Stomach smooth muscle (tissue), 2 donors: ENCODE data around the gene NDUFS7.

Experiments used
- H3K27ac ChIP-seq: one replicate; pipeline ENCODE4 v1.7.0; 2013; ENCODE audit warnings: mild to moderate bottlenecking, low read length, inconsistent platforms
- H3K27me3 ChIP-seq, 2 donors: one replicate each; pipeline ENCODE4 v1.7.0; 2013; ENCODE audit warnings: low read length in 2 of 2; ENCODE audit not compliant: insufficient read depth in 2 of 2, control insufficient read depth in 1 of 2
- H3K36me3 ChIP-seq, 2 donors: one replicate each; pipeline ENCODE4 v1.7.0; 2013; ENCODE audit warnings: low read length in 2 of 2; ENCODE audit not compliant: control insufficient read depth in 2 of 2, insufficient read depth in 2 of 2
- H3K4me1 ChIP-seq: one replicate; pipeline ENCODE4 v1.7.0; 2013; ENCODE audit warnings: low read length; ENCODE audit not compliant: control insufficient read depth, insufficient read depth
- H3K4me3 ChIP-seq, 2 donors: one replicate each; pipeline ENCODE4 v1.7.0; 2013; ENCODE audit warnings: low read length in 2 of 2
- H3K9ac ChIP-seq, 2 donors: one replicate each; pipeline ENCODE4 v1.7.0; 2013; ENCODE audit warnings: low read length in 2 of 2, mild to moderate bottlenecking in 1 of 2
- H3K9me3 ChIP-seq, 2 donors: one replicate each; pipeline ENCODE4 v1.7.0; 2013; ENCODE audit warnings: low read length in 2 of 2; ENCODE audit not compliant: control insufficient read depth in 2 of 2
- donor health status: healthy.
- donor health status: Pancreatic carcinoma.

The NDUFS7 gene

DNA sequence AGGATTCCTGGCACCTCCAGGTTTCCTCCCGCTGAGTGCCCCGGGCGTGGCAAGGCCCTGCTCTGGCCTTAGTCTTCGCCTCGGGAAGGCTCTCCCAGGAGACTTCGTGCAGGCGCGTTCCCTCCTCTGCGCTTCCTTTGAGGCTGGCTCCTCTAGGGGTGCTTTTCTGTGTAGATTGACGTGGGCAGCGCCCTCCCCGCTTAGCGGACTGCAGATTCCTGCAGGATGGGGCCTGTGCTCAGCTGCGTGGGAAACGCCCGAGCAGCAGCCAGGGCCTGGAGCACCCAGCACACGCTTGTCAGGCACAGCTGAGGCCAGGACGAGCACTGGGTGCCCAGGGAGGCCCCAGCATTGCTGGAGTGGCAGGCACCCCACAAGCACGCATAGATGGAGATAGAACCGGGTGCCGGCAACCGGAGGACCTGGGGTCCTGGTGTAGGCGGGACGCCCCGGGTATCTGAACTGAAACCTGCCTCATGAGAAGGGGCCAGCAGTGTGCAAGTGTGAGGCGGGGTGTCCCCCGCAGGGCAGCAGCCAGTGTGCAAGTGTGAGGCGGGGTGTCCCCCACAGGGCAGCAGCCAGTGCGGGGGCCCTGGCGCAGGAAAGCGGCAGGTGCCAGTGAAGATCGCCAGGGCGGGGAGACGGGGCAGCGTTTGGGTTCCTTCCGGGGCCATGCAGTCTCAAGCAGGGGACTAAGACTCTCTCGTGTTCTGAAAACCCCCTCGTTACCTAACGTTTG is 3.4 kb downstream of the NDUFS7 start:
- Histone ChIP-seq H3K4me3 (no peak overlapping the region), H3K4me1 (peaks cover 15% of the 10 kb centered on the region), H3K27ac (no peak overlapping the region), H3K27me3 (no peaks in the 10 kb centered on the region), H3K9ac (no peak overlapping the region), H3K36me3 (peaks cover 12 to 28% of the 10 kb centered on the region in 2 donors), H3K9me3 (no peaks in the 10 kb centered on the region)

DNA sequence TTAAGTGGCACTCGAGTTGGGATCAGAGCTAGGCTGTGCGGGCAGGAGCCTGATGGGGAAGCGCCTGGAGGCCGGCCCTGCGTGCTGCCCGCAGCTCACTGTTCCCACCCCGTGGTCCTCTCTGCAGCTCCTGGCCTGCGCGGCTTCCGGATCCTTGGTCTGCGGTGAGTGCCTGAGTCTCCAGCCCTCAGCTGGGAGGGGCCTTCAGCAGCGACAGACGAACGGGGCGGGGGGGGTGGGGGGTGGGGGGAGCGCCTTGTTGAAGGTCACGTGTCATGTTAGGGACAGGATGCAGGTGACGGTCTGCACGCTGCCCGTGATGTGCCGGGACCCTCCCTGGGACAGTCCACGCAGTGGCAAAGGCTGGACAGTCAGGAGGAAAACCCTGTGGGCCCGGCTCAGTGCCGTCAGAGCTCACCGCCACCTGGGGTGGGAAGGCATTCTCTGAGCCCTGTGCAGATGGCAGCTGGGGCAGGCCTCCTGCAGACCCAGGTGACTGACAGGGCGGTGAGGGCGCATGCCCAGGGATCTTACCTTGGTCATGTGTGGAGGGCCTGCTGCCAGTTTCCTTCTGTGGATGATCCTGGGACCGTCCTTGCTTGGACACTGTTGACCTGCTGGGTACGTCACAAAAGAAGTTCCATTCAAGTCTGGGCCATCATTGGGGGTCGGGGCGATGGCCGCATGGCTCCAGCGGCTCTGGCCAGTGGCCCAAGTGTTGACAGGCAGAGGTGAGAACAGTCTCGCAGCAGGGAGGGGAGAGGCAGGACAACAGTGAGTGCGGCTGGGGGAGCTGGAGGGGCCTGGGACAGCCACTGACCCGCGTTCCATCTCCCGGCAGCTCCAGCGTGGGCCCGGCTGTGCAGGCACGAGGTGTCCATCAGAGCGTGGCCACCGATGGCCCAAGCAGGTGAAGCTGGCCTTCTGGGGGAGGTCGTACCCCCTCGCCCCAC is 4.3 kb downstream of the NDUFS7 start:
- peaks cover 15% of the 10 kb centered on the region for H3K4me1 ChIP-seq
- H3K36me3 ChIP-seq, result peaks cover 20 to 34% of the 10 kb centered on the region in 2 donors
- H3K9me3 ChIP-seq, result no peaks in the 10 kb centered on the region
- no peak overlapping the region for H3K9ac ChIP-seq
- H3K27me3 ChIP-seq, result no peaks in the 10 kb centered on the region
- no peak overlapping the region for H3K4me3 ChIP-seq
- H3K27ac ChIP-seq, result no peak overlapping the region

- no peak overlapping the region for H3K9ac ChIP-seq
- no peak overlapping the region for H3K27ac ChIP-seq
- no peaks in the 10 kb centered on the region for H3K27me3 ChIP-seq
- H3K4me1 ChIP-seq, result peaks cover 15% of the 10 kb centered on the region
- H3K36me3 ChIP-seq, result peaks cover 20 to 38% of the 10 kb centered on the region in 2 donors
- H3K9me3 ChIP-seq, result no peaks in the 10 kb centered on the region
- H3K4me3 ChIP-seq, result no peak overlapping the region
Observed at GRCh38 chr19:1388637-1389026, 4.9 kb downstream of the NDUFS7 start.

DNA sequence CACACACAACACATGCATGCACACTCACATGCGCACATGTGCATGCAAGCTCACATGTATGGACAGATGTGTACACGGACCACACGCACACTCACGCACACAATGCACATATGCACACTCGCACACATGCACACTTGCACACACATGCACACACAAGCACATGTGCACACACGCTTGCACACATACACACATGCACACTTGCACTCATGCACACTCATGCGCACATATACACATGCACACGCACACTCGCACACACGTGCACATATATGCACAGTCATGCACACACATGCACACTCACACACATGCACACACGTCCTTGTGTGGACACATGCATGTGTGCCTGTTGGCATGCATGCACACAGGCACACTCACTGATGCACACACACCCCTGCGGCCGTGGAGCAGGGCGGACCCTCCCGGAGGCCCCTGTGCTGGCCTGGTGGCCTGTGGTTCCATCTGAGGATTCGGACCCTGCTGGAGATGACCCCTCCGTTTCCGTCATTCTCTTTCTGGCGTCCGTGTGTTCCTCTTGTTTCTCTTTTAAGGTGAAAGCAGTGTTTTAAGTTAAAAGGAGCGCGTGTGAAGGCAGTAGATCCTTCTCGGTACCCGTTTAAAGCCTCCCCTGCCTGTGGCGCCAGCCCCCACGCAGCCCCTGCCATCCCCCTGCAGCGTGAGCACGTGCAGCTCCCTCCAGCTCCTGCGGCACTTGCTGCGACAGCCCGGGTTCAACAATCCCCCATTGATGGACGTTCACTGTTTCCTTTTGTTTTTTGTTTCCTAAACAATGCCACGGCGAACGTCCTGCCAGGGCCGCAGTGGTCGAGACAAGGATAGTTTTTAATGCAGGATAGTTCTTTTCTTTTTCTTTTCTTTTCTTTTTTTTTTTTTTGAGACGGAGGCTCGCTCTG is 5.6 kb downstream of the NDUFS7 start:
- Histone ChIP-seq H3K9ac (no peak overlapping the region), H3K27me3 (no peaks in the 10 kb centered on the region), H3K4me3 (no peak overlapping the region), H3K27ac (no peak overlapping the region), H3K9me3 (no peaks in the 10 kb centered on the region), H3K36me3 (peaks cover 20 to 42% of the 10 kb centered on the region in 2 donors), H3K4me1 (peaks cover 15% of the 10 kb centered on the region)

DNA sequence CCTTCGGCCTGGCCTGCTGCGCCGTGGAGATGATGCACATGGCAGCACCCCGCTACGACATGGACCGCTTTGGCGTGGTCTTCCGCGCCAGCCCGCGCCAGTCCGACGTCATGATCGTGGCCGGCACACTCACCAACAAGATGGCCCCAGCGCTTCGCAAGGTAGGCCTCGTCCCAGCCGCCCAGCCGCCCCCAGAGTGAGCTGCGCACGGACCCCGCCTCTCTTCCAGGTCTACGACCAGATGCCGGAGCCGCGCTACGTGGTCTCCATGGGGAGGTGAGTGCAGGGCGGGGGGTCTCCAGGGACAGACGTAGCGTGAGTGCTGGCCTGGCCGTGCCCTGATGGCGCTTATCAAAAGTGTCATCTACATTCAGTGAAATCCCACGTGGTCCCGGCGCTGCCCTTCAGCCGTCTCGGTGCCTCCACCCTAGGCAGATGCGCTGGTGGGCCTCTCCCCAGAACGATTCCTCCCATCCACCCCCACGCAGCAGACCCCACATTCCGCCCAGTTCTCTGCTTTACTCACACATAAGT is 7.2 kb downstream of the NDUFS7 start:
- no peak overlapping the region for H3K27ac ChIP-seq
- H3K36me3 ChIP-seq, result peaks cover 20 to 40% of the 10 kb centered on the region in 2 donors
- no peak overlapping the region for H3K4me3 ChIP-seq
- no peaks in the 10 kb centered on the region for H3K27me3 ChIP-seq
- H3K4me1 ChIP-seq, result peaks cover 12% of the 10 kb centered on the region
- H3K9ac ChIP-seq, result no peak overlapping the region
- no peaks in the 10 kb centered on the region for H3K9me3 ChIP-seq

DNA sequence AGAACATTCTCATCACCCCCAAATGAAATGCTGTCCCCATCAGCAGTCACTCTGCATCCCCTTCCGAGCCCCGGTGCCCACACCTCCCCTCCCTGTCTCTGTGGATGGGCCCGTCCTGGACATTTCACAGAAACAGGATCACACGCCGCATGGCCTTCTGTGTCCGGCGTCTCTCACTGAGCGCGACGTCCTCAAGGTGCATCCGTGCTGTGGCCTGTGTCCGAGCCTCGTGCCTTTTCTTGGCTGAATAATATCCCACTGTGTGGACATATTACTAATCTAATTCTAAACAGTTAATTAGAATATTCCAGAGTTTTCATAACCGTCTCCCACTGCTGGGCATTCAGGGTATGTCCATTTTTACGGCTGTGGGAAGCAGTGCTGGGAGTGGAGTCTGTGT is 8.7 kb downstream of the NDUFS7 start:
- H3K27ac ChIP-seq, result no peak overlapping the region
- no peak overlapping the region for H3K4me3 ChIP-seq
- H3K27me3 ChIP-seq, result no peaks in the 10 kb centered on the region
- no peak overlapping the region for H3K9ac ChIP-seq
- peaks cover 11% of the 10 kb centered on the region for H3K4me1 ChIP-seq
- peaks cover 20 to 36% of the 10 kb centered on the region in 2 donors for H3K36me3 ChIP-seq
- no peaks in the 10 kb centered on the region for H3K9me3 ChIP-seq

DNA sequence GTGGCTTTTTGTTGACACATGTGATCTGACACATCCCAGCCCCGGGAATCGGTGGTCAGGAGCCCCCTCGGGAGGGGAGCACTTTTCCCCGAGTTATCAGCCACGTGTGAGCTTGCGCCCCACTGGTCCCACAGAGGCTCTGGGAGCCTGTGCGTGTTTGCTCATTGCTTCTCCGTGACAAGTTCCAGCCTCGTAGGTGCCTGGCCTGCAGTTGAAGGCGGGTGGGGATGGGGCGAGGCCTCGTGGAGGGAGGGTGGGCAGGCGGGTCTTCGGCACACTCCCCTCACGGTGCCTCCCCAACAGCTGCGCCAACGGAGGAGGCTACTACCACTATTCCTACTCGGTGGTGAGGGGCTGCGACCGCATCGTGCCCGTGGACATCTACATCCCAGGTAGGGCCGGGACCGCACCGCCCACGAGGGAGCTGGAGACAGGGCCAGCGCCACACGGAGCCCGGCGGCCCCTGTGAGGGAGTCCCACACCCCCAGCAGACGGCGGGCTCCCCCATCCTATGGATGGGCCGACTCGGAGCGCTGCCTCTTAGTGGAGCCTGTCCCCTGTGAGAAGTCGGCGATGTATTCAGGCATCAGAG is 9.3 kb downstream of the NDUFS7 start:
- no peak overlapping the region for H3K9ac ChIP-seq
- H3K27ac ChIP-seq, result no peak overlapping the region
- no peaks in the 10 kb centered on the region for H3K27me3 ChIP-seq
- no peak overlapping the region for H3K4me3 ChIP-seq
- peaks cover 11% of the 10 kb centered on the region for H3K4me1 ChIP-seq
- H3K9me3 ChIP-seq, result no peaks in the 10 kb centered on the region
- peaks cover 20 to 34% of the 10 kb centered on the region in 2 donors for H3K36me3 ChIP-seq

GRCh38 chr19:1393841-1394240 is 10.1 kb downstream of the NDUFS7 start:
- Histone ChIP-seq H3K9me3 (no peaks in the 10 kb centered on the region), H3K36me3 (peaks cover 17 to 31% of the 10 kb centered on the region in 2 donors), H3K27me3 (no peaks in the 10 kb centered on the region), H3K9ac (no peak overlapping the region), H3K4me1 (peaks cover 11% of the 10 kb centered on the region), H3K27ac (no peak overlapping the region), H3K4me3 (no peak overlapping the region)

DNA sequence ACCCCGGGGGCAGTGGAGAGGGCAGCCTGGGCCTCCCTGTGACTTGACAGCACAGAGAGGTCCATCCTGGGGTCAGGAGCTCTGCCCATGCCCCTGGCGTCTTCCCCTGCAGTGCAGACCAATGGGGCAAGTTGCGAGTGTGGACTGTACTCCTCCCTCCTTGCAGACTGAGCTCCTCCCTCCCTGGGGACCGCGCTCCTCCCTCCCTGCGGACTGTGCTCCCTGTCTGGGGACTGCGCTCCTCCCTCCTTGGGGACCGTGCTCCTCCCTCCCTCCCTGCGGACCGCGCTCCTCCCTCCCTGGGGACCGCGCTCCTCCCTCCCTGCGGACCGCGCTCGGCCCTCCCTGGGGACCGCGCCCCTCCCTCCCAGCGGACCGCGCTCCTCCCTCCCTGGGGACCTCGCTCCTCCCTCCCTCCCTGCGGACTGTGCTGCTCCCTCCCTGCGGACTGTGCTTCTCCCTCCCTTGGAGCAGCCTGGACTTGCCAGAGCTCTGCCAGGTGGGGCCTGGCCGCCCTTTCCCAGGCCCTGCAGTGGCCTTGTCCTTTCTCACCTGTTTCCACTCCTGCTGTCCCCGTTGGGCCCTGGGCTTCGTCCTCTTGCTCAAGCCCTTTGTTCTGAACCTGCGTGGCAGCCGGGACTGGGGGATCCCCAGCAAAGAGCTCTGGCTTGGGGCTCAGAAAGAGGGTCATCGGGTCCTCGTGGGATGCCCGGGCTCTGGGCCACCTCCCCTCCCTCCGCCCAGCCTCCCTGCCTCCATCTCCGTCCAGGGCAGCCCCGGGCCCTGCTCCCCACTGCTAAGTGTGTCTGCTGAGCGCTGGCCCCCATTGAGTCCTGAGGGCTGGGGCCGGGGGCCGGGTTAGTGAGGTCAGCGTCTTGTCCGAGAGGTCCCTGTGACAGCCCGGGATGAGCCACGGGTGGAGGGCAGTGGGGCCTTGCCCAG is 10.8 kb downstream of the NDUFS7 start:
- peaks cover 10 to 24% of the 10 kb centered on the region in 2 donors for H3K36me3 ChIP-seq
- H3K4me1 ChIP-seq, result peaks cover 11% of the 10 kb centered on the region
- H3K9ac ChIP-seq, result no peak overlapping the region
- no peaks in the 10 kb centered on the region for H3K27me3 ChIP-seq
- no peaks in the 10 kb centered on the region for H3K9me3 ChIP-seq
- H3K27ac ChIP-seq, result no peak overlapping the region
- no peak overlapping the region for H3K4me3 ChIP-seq
